Nasal cavity respiratory epithelium epithelial cell of viscerocranial mucosa (primary cell): Measurements from ENCODE around the gene SEC24B. TPM values are rescaled to one million over a fixed set of nuclear protein-coding genes. Genes with fewer than 3 reads are reported as not detected.

Experiments used
- total RNA-seq: library from RNA; depleted of rRNA; stranded (reverse); fragments of >200 nt; gene quantifications from 2 replicates; pipeline ENCODE4 v1.2.3, GENCODE V29; 2014

SEC24B gene
- 13.0 and 28.8 TPM in 2 replicates for total RNA-seq

DNA sequence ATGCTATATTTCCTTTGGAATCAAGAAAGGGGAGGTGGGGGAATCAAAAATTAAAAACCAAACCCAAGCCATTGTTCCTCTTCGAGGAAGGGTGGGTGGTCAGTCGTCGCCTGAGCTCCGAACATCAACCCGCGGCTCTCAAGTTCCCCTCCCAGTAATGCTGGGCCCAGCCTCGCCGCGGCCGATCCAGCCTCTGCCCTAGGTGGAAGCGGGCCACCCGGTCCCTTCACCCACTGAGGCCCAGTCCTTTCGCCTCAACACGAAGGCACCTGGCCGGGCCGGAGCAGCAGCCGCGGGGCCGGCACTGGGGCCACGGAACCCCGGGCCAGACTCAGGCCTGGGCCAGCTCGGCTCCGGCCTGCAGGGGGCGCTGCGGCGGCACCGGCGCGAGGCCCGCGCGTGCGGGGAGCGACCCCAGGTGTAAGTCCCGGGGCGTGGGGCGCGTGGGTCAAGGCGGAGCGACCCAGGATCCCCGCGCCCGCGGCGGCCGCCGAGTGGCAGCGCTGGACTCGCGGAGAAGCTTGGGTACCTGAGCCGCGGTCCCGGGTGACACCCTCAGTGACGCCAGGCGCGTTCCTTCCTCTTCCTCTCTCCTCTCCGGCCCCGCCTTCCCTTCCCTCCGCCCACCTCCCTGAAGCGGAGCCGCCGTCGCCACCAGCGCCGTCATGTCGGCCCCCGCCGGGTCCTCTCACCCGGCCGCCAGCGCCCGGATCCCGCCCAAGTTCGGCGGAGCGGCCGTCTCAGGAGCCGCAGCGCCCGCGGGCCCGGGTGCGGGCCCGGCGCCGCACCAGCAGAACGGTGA, at the start of gene SEC24B:
Gene SEC24B (plus strand): TSS at position 611 of the 802 bp plus-strand sequence. CDS start 55 bp downstream, at position 666.

DNA sequence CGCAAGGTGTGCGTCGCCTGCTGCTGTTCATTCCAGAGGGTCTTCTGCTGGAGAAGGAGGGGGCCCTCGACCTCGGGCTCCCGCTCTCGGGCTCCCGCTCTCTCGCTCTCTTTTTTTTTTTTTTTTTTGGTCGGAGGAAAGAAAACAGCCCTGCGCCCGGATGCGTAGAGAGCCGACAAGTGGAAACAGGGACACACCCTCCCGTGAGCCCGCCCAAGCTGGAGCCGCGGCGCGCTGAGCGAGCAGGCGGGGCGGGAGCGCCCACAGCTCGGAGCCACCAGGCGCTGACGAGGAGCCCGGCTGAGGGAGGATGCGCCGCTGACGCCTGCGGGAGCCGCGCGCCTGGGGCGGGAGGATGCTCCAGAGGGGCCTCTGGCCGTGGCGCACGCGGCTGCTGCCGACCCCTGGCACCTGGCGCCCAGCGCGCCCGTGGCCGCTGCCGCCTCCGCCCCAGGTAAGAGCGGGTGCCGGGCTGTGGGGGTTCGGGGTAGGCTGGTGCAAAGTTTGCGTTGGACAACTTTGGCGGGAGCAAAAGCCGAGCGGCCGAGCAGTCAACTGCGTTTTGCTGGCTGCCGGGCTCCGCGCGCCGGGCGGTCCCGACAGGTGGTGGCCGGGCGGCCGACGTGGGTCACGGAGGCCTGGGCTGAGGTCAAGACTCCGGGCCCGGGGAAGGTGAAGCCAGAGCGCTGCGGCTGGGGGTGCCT, 126.5 kb downstream of the SEC24B start, which contains the start of gene MCUB:
Gene MCUB (plus strand): TSS at position 264 of the 704 bp plus-strand sequence. CDS start 92 bp downstream, at position 356.

Other genes with a start within 250 kb of the SEC24B start
- 0.14 TPM in 1 of 2 replicates, not detected in the other for gene COL25A1, start 131.2 kb upstream of the SEC24B start, total RNA-seq
- gene MCUB, start 126.4 kb downstream of the SEC24B start, total RNA-seq: 5.5 and 13.2 TPM in 2 replicates